Neural cell (in vitro differentiated cells): ENCODE measurements around the gene ME3. TPM values are rescaled to one million over a fixed set of nuclear protein-coding genes. Genes with fewer than 3 reads are reported as not detected.

Experiments
- H2AFZ ChIP-seq: fragments of 200-600, 300-800 bp; sonication (generic), shearing (Covaris generic); 2 replicates; pipeline ENCODE4 v1.6.0; 2014; ENCODE audit warnings: low read depth, mild to moderate bottlenecking, antibody characterized with exemption, low read length, moderate library complexity
- H3F3A ChIP-seq: fragments of 200-600 bp; shearing (Covaris generic); 2 replicates; pipeline ENCODE4 v1.6.1; 2016; ENCODE audit warnings: mild to moderate bottlenecking, moderate library complexity, mixed read lengths, antibody characterized with exemption, low read length; ENCODE audit not compliant: insufficient read depth, poor library complexity, severe bottlenecking
- H3K27ac ChIP-seq: fragments of 200-600, 300-800 bp; sonication (generic), shearing (Covaris generic); 2 replicates; pipeline ENCODE4 v1.5.1; 2014; ENCODE audit warnings: mild to moderate bottlenecking, low read length, moderate library complexity
- H3K27me3 ChIP-seq: fragments of 300-800, 200-600 bp; sonication (generic), shearing (Covaris generic); 2 replicates; pipeline ENCODE4 v1.6.0; 2014; ENCODE audit warnings: mild to moderate bottlenecking, low read depth, low read length, moderate library complexity; ENCODE audit not compliant: insufficient read depth
- H3K36me3 ChIP-seq: fragments of 300-800, 200-600 bp; sonication (generic), shearing (Covaris generic); 2 replicates; pipeline ENCODE4 v1.5.1; 2014; ENCODE audit warnings: mild to moderate bottlenecking, antibody characterized with exemption, low read length, moderate library complexity; ENCODE audit not compliant: insufficient read depth
- H3K4me2 ChIP-seq: fragments of 300-800, 200-600 bp; sonication (generic), shearing (Covaris generic); 2 replicates; pipeline ENCODE4 v1.6.0; 2014; ENCODE audit warnings: mild to moderate bottlenecking, low read length
- H3K4me3 ChIP-seq: fragments of 300-800, 200-600 bp; sonication (generic), shearing (Covaris generic); 2 replicates; pipeline ENCODE4 v1.5.1; 2014; ENCODE audit warnings: mild to moderate bottlenecking, low read length, moderate library complexity
- H3K79me2 ChIP-seq: fragments of 200-600 bp; shearing (Covaris generic); replicated peaks from 2 replicates; pipeline ENCODE4 v1.6.0; 2014; ENCODE audit warnings: mild to moderate bottlenecking, low read length, moderate library complexity; ENCODE audit not compliant: insufficient read depth
- H3K9ac ChIP-seq: fragments of 300-800, 200-600 bp; sonication (generic), shearing (Covaris generic); 2 replicates; pipeline ENCODE4 v1.6.1; 2016; ENCODE audit warnings: mild to moderate bottlenecking, low read length, mixed read lengths
- H3K9me2 ChIP-seq: fragments of 200-600 bp; shearing (Covaris generic); 2 replicates; pipeline ENCODE4 v1.6.1; 2016; ENCODE audit warnings: mild to moderate bottlenecking, low read length, mixed read lengths; ENCODE audit not compliant: insufficient read depth
- H3K9me3 ChIP-seq: fragments of 200-600, 300-800 bp; sonication (generic), shearing (Covaris generic); 2 replicates; pipeline ENCODE4 v1.6.1; 2016; ENCODE audit warnings: mild to moderate bottlenecking, mixed run types, low read length, moderate library complexity, mixed read lengths
- H4K20me1 ChIP-seq: fragments of 200-600 bp; shearing (Covaris generic); 2 replicates; pipeline ENCODE4 v1.6.1; 2016; ENCODE audit warnings: mild to moderate bottlenecking, mixed run types; ENCODE audit not compliant: insufficient read depth
- CTCF ChIP-seq: fragments of 450-650 bp; IDR thresholded peaks from 2 replicates; pipeline ENCODE4 v1.5.1; 2014; ENCODE audit warnings: antibody characterized with exemption, mild to moderate bottlenecking, moderate library complexity; ENCODE audit not compliant: poor library complexity, severe bottlenecking
- EP300 ChIP-seq: fragments of 450-650 bp; conservative IDR thresholded peaks from 2 replicates; pipeline ENCODE4 v1.6.1; 2014; ENCODE audit warnings: antibody characterized with exemption, mild to moderate bottlenecking, moderate library complexity; ENCODE audit not compliant: poor library complexity, severe bottlenecking
- EZH2 ChIP-seq: fragments of 200-600, 300-800 bp; shearing (Covaris generic), sonication (generic); IDR thresholded peaks from 2 replicates; pipeline ENCODE4 v1.6.1; 2014; ENCODE audit warnings: antibody characterized with exemption, low read length, borderline replicate concordance, mild to moderate bottlenecking; ENCODE audit not compliant: insufficient read depth, poor library complexity, severe bottlenecking
- MXI1 ChIP-seq: fragments of 450-650 bp; conservative IDR thresholded peaks from 2 replicates; pipeline ENCODE4 v1.6.1; 2014; ENCODE audit warnings: antibody characterized with exemption, mild to moderate bottlenecking; ENCODE audit not compliant: poor library complexity, severe bottlenecking
- POLR2AphosphoS5 ChIP-seq: IDR thresholded peaks from 2 replicates; pipeline ENCODE4 v1.6.1; 2012
- RAD21 ChIP-seq: fragments of 450-650 bp; conservative IDR thresholded peaks from 2 replicates; pipeline ENCODE4 v1.6.1; 2014; ENCODE audit warnings: antibody characterized with exemption, mild to moderate bottlenecking, moderate library complexity
- SMC3 ChIP-seq: fragments of 450-650 bp; conservative IDR thresholded peaks from 2 replicates; pipeline ENCODE4 v1.6.1; 2014; ENCODE audit warnings: antibody characterized with exemption, mild to moderate bottlenecking, moderate library complexity; ENCODE audit not compliant: poor library complexity
- TAF1 ChIP-seq: IDR thresholded peaks from 2 replicates; pipeline ENCODE4 v1.6.1; 2012; ENCODE audit warnings: low read depth
- polyA plus RNA-seq: library from polyadenylated mRNA; depleted of rRNA; stranded (reverse); fragments of >200 nt; gene quantifications from 2 replicates; pipeline ENCODE4 v1.2.3, GENCODE V29; 2014
- TF ChIP-seq, protein P1 (sequence below): IDR thresholded peaks from 2 replicates; pipeline ENCODE4 v1.6.1; 2012; ENCODE audit warnings: borderline replicate concordance

ME3 gene
- polyA plus RNA-seq, 1 donor from 2014 or later = 2.1 TPM

GRCh38 chr11:86490582-86490981 is 181.8 kb downstream of the ME3 start:
- no peaks in the 10 kb centered on the region for H3K9me3 ChIP-seq
- no peak overlapping the region for H3K4me2 ChIP-seq
- no peak overlapping the region for H2AFZ ChIP-seq
- H3K9ac ChIP-seq = no peak overlapping the region
- no peaks in the 10 kb centered on the region for H4K20me1 ChIP-seq
- no peaks in the 10 kb centered on the region for H3K9me2 ChIP-seq
- H3K4me3 ChIP-seq = no peak overlapping the region
- TF ChIP-seq MXI1 (no peak), TAF1 (no peak), RAD21 (no peak), SMC3 (no peak), EZH2 (no peak), POLR2AphosphoS5 (no peak), CTCF (no peak), EP300 (no peak)
- TF ChIP-seq, protein P1, sequence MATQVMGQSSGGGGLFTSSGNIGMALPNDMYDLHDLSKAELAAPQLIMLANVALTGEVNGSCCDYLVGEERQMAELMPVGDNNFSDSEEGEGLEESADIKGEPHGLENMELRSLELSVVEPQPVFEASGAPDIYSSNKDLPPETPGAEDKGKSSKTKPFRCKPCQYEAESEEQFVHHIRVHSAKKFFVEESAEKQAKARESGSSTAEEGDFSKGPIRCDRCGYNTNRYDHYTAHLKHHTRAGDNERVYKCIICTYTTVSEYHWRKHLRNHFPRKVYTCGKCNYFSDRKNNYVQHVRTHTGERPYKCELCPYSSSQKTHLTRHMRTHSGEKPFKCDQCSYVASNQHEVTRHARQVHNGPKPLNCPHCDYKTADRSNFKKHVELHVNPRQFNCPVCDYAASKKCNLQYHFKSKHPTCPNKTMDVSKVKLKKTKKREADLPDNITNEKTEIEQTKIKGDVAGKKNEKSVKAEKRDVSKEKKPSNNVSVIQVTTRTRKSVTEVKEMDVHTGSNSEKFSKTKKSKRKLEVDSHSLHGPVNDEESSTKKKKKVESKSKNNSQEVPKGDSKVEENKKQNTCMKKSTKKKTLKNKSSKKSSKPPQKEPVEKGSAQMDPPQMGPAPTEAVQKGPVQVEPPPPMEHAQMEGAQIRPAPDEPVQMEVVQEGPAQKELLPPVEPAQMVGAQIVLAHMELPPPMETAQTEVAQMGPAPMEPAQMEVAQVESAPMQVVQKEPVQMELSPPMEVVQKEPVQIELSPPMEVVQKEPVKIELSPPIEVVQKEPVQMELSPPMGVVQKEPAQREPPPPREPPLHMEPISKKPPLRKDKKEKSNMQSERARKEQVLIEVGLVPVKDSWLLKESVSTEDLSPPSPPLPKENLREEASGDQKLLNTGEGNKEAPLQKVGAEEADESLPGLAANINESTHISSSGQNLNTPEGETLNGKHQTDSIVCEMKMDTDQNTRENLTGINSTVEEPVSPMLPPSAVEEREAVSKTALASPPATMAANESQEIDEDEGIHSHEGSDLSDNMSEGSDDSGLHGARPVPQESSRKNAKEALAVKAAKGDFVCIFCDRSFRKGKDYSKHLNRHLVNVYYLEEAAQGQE = no peak
- no peaks in the 10 kb centered on the region for H3K27me3 ChIP-seq
- H3K27ac ChIP-seq = no peak overlapping the region
- H3K36me3 ChIP-seq = no peaks in the 10 kb centered on the region
- no peaks in the 10 kb centered on the region for H3K79me2 ChIP-seq
- H3F3A ChIP-seq = no peaks in the 10 kb centered on the region

GRCh38 chr11:86489442-86489841 is 183.0 kb downstream of the ME3 start:
- Histone ChIP-seq H3K27ac (no peak overlapping the region), H3K9ac (no peak overlapping the region), H2AFZ (no peak overlapping the region), H3K4me2 (no peak overlapping the region), H3K36me3 (no peaks in the 10 kb centered on the region), H3K9me3 (no peaks in the 10 kb centered on the region), H3K4me3 (no peak overlapping the region), H4K20me1 (no peaks in the 10 kb centered on the region), H3K27me3 (no peaks in the 10 kb centered on the region), H3K9me2 (no peaks in the 10 kb centered on the region), H3K79me2 (no peaks in the 10 kb centered on the region), H3F3A (no peaks in the 10 kb centered on the region)
- TF ChIP-seq TAF1 (no peak), CTCF (no peak), EP300 (no peak), EZH2 (no peak), MXI1 (no peak), SMC3 (no peak), POLR2AphosphoS5 (no peak), RAD21 (no peak)
- TF ChIP-seq, protein P1 = no peak
